K562 (cell line): ENCODE measurements around the gene RPS6KA2. TPM values are rescaled to one million over a fixed set of nuclear protein-coding genes. Genes with fewer than 3 reads are reported as not detected.

Experiments used
- ATAC-seq: fragments of 200-7000 bp; cut with Tn5 transposase; 3 replicates; pipeline ENCODE4 v1.9.1; 2020; ENCODE audit warnings: moderate library complexity
- BruUV-seq: library from RNA; stranded (reverse); fragments of 400-500 nt; replicated peaks from 2 replicates; lab custom pipeline; 2021; lab: Mats Ljungman, UMichigan
- CTCF ChIA-PET: fragments of 300-600 bp; formaldehyde crosslinking; extraction: SDS; loops from one replicate; lab custom pipeline; 2021; ENCODE audit warnings: low intra/inter-chr PET ratio; lab: Yijun Ruan, JAX
- POLR2A ChIA-PET: fragments of 300-600, 350-650 bp; sonication (Branson Sonifier 250); formaldehyde crosslinking; extraction: SDS; loops from one replicate; lab custom pipeline; 2021; ENCODE audit warnings: antibody characterized with exemption, inconsistent platforms; lab: Yijun Ruan, JAX
- DNase-seq, 4 experiments: peaks; one replicate each; pipeline versions ENCODE4 v3.0.0 to v3.0.0-alpha.2; 2011 to 2018; ENCODE audit warnings: low spot score in 3 of 4, mixed read lengths in 3 of 4; ENCODE audit errors: extremely low read depth in 1 of 4
- FAIRE-seq: peaks from 2 replicates; lab custom pipeline; 2011; peaks lifted over from hg19 to GRCh38; lab: Jason Lieb, UNC
- H2AFZ ChIP-seq: 2 replicates; pipeline ENCODE4 v1.6.0; 2011; ENCODE audit warnings: low read depth, low read length, control low read depth, inconsistent platforms
- H3K27ac ChIP-seq: fragments of 200-600 bp; 3 replicates; pipeline ENCODE4 v1.8.0; 2011; ENCODE audit warnings: low read depth, mild to moderate bottlenecking, control low read depth, inconsistent platforms, low read length, moderate library complexity, mixed read lengths; ENCODE audit errors: extremely low read depth
- H3K27me3 ChIP-seq, 2 experiments: fragments of 300-600 bp in 1 of 2; 2 replicates in 1 of 2; 3 replicates in 1 of 2; pipeline versions ENCODE4 v1.6.0 to v1.8.0; 2011; ENCODE audit warnings: inconsistent platforms in 2 of 2, low read length in 2 of 2, mild to moderate bottlenecking in 1 of 2, mixed read lengths in 1 of 2, moderate library complexity in 1 of 2; ENCODE audit not compliant: control insufficient read depth in 2 of 2, insufficient read depth in 2 of 2
- H3K36me3 ChIP-seq: fragments of 300-600 bp; 3 replicates; pipeline ENCODE4 v1.8.0; 2011; ENCODE audit warnings: mild to moderate bottlenecking, low read length, inconsistent platforms; ENCODE audit not compliant: control insufficient read depth, insufficient read depth
- H3K4me1 ChIP-seq, 2 experiments: fragments of 200-600 bp in 1 of 2; replicated peaks in 1 of 2; 2 replicates in 1 of 2; 3 replicates in 1 of 2; pipeline versions ENCODE4 v1.5.1 to v1.8.0; 2011; ENCODE audit warnings: inconsistent platforms in 2 of 2, low read length in 2 of 2, mild to moderate bottlenecking in 1 of 2, mixed read lengths in 1 of 2, moderate library complexity in 1 of 2; ENCODE audit not compliant: control insufficient read depth in 2 of 2, insufficient read depth in 2 of 2
- H3K4me2 ChIP-seq: 2 replicates; pipeline ENCODE4 v1.6.1; 2011; ENCODE audit warnings: low read length, control low read depth, inconsistent platforms, mixed read lengths; ENCODE audit not compliant: insufficient read depth
- H3K4me3 ChIP-seq: fragments of 200-600 bp; sonication (generic), shearing (Covaris generic); 2 replicates; pipeline ENCODE4 v1.5.1; 2016; ENCODE audit warnings: control low read depth, inconsistent platforms
- H3K79me2 ChIP-seq: fragments of 200-600 bp; 3 replicates; pipeline ENCODE4 v1.8.0; 2011; ENCODE audit warnings: low read length, inconsistent platforms; ENCODE audit not compliant: control insufficient read depth, insufficient read depth
- H3K9ac ChIP-seq, 2 experiments: 2 replicates each; pipeline versions ENCODE4 v1.6.0 to v1.6.1; 2011; ENCODE audit warnings: low read depth in 2 of 2, low read length in 2 of 2, control low read depth in 1 of 2, inconsistent platforms in 1 of 2, mild to moderate bottlenecking in 1 of 2, mixed read lengths in 1 of 2; ENCODE audit not compliant: insufficient read depth in 1 of 2
- H3K9me1 ChIP-seq: one replicate; pipeline ENCODE4 v1.6.0; 2011; ENCODE audit warnings: inconsistent platforms, mild to moderate bottlenecking, low read length, moderate library complexity; ENCODE audit not compliant: control insufficient read depth, insufficient read depth
- H3K9me3 ChIP-seq: replicated peaks from 2 replicates; pipeline ENCODE4 v1.5.1; 2011; ENCODE audit warnings: low read depth, low read length, inconsistent platforms; ENCODE audit not compliant: control insufficient read depth, insufficient read depth
- H4K20me1 ChIP-seq: replicated peaks from 2 replicates; pipeline ENCODE4 v1.6.1; 2011; ENCODE audit warnings: low read length, inconsistent platforms, mixed read lengths; ENCODE audit not compliant: control insufficient read depth, insufficient read depth
- CTCF ChIP-seq, 3 experiments: IDR thresholded peaks in 2 of 3; conservative IDR thresholded peaks in 1 of 3; 2 replicates each; pipeline ENCODE4 v1.5.1; 2011 to 2012; ENCODE audit warnings: low read length in 3 of 3, mild to moderate bottlenecking in 3 of 3, control low read depth in 2 of 3, improper control_type of control experiment in 1 of 3, inconsistent platforms in 1 of 3, low read depth in 1 of 3, mixed read lengths in 1 of 3, moderate library complexity in 1 of 3; ENCODE audit not compliant: insufficient read depth in 2 of 3
- E2F3 ChIP-seq: fragments of 250-450 bp; sonication (Bioruptor Pico); IDR thresholded peaks from 2 replicates; pipeline ENCODE4 v1.4.0; 2020; ENCODE audit warnings: mild to moderate bottlenecking
- GABPB1 ChIP-seq: sonication (generic); formaldehyde crosslinking; IDR thresholded peaks from 2 replicates; pipeline ENCODE4 v1.8.0; 2022; ENCODE audit warnings: mild to moderate bottlenecking, missing genetic modification reagents
- HLTF ChIP-seq: fragments of 450-650 bp; IDR thresholded peaks from 2 replicates; pipeline ENCODE4 v1.6.1; 2016
- ILK ChIP-seq: fragments of 450-650 bp; IDR thresholded peaks from 2 replicates; pipeline ENCODE4 v1.6.1; 2016; ENCODE audit warnings: missing genetic modification characterization, low read depth, mild to moderate bottlenecking, missing compliant biosample characterization, moderate library complexity, borderline replicate concordance
- KLF6 ChIP-seq: fragments of 250-450 bp; sonication (Bioruptor Pico); IDR thresholded peaks from 2 replicates; pipeline ENCODE4 v1.4.0; 2020; ENCODE audit warnings: mild to moderate bottlenecking, moderate library complexity, borderline replicate concordance
- MEIS2 ChIP-seq: fragments of 450-650 bp; IDR thresholded peaks from 2 replicates; pipeline ENCODE4 v1.6.1; 2014; ENCODE audit warnings: mild to moderate bottlenecking; ENCODE audit not compliant: partially characterized antibody
- PURB ChIP-seq: sonication (generic); formaldehyde crosslinking; IDR thresholded peaks from 2 replicates; pipeline ENCODE4 v1.9.0; 2021; ENCODE audit warnings: low read depth, mild to moderate bottlenecking, missing genetic modification reagents
- RBBP5 ChIP-seq: fragments of 200-600 bp; sonication (generic); IDR thresholded peaks from 2 replicates; pipeline ENCODE4 v1.6.1; 2012; ENCODE audit warnings: borderline replicate concordance, mild to moderate bottlenecking, low read length, control low read depth, inconsistent platforms; ENCODE audit not compliant: insufficient read depth, poor library complexity, severe bottlenecking
- TAF1 ChIP-seq: IDR thresholded peaks from 2 replicates; pipeline ENCODE4 v1.6.1; 2011; ENCODE audit warnings: mild to moderate bottlenecking, low read length, moderate library complexity; ENCODE audit not compliant: insufficient read depth, control insufficient read depth, severe bottlenecking; ENCODE audit errors: extremely low read depth
- ZBED1 ChIP-seq: IDR thresholded peaks from 2 replicates; pipeline ENCODE4 v1.6.1; 2014
- ZNF253 ChIP-seq: fragments of 250-450 bp; sonication (Bioruptor Pico); conservative IDR thresholded peaks from 2 replicates; pipeline ENCODE4 v1.6.1; 2021; ENCODE audit warnings: mild to moderate bottlenecking
- WGBS: fragments of 100-300 bp; shearing (Covaris generic); methylation state at CpG from one replicate; pipeline ENCODE4 v1.1.6; 2016; ENCODE audit warnings: low coverage, mixed read lengths; ENCODE audit not compliant: insufficient coverage; ENCODE audit errors: missing lambda C conversion rate; 5-methylcytosine and 5-hydroxymethylcytosine counted together
- in situ Hi-C: fragments of 300-500 bp; cut with MboI; formaldehyde crosslinking; loops from 4 replicates; pipeline ENCODE4 v1.15.0; 2018; ENCODE audit warnings: inconsistent platforms, mixed read lengths
- intact Hi-C: fragments of 100-400 bp; cut with micrococcal nuclease; formaldehyde crosslinking; loops from 2 replicates; pipeline ENCODE4 v1.14.2; 2022
- polyA plus RNA-seq, 8 experiments: library from polyadenylated mRNA; depleted of rRNA in 4 of 8; stranded (reverse) in 5 of 8; unstranded in 3 of 8; fragments of >200 nt; fragmentation: Nextera tagmentation in 2 of 8; fragmentation: Illumina TruSeq in 1 of 8; extraction: Ambion mirVana in 2 of 8; extraction: Trizol in 1 of 8; gene quantifications; 2 replicates each; pipeline versions ENCODE4 v1.2.1 to v1.2.3, GENCODE V29; 2011 to 2014; ENCODE audit warnings: inconsistent platforms in 1 of 8, missing spikeins in 1 of 8
- total RNA-seq, 7 experiments: library from RNA; depleted of rRNA in 6 of 7; stranded (reverse); fragments of >200 nt in 6 of 7; fragmentation: Illumina TruSeq in 2 of 7; extraction: Trizol in 2 of 7; gene quantifications; 2 replicates each; pipeline versions ENCODE4 v1.2.1 to v1.2.3, GENCODE V29; 2011 to 2021; ENCODE audit warnings: low replicate concordance in 1 of 7
- TF ChIP-seq, protein P1 (sequence below): fragments of 450-650 bp; IDR thresholded peaks from 2 replicates; pipeline ENCODE4 v1.6.1; 2016; ENCODE audit warnings: low read depth, mild to moderate bottlenecking, moderate library complexity

The RPS6KA2 gene
- total and polyA plus RNA-seq, 9 of the 15 experiments (the other 6 are each of a cell fraction or from before 2014, with no cell fraction given): 0.29 to 1.00 (median 0.53) TPM

DNA sequence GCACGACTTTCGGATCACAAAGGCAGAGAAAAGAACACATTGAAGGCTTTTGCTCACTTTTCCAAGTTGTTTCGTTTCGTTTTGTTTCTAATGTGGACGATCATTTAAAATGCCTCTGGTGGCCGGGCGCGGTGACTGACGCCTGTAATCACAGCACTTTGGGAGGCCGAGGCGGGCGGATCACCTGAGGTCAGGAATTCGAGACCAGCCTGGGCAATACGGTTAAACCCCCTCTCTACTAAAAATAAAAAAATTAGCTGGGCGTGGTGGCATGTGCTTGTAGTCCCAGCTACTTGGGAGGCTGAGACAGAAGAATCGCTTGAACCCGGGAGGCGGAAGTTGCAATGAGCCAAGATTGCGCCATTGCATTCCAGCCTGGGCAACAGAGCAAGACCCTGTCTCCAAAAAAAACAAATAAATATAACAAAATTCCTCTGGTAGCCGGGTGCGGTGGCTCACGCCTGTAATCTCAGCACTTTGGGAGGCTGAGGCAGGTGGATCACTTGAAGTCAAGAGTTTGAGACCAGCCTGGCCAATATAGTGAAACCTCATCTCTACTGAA is 243.2 kb downstream of the RPS6KA2 start (continued):
- TF ChIP-seq CTCF (IDR thresholded peaks at IDR 0.05 in 2 of 3, conservative IDR thresholded peaks at IDR 0.05 in 1 of 3; ENCODE audit: insufficient read depth in 2 of 3, low read depth in 1 of 3, low read length in 3 of 3) (peak in 1 of 3 experiments; percentile 27; a peak in 2 of 6 replicates), GABPB1 (CRISPR knock-in tag) (0 out of 2 replicates have a peak, but pooled peaks have one; percentile 1), HLTF (peak; percentile 48; the same call in 1 of the 2 replicates), MEIS2 (peak; percentile 20)

- TSS peak; percentile 79 for BruUV-seq
- in situ Hi-C loops: no loop called here
- ChIA-PET POLR2A (interaction anchor here (0.8 to 1.0 kb wide), 4 partner anchors 11 to 101 kb away, joined by 3 to 6 read pairs (median 4); no protein-coding TSS in a partner anchor), CTCF (interaction anchor here (0.8 to 0.9 kb wide), 3 partner anchors 18 to 107 kb away, joined by 3 to 4 read pairs (median 4); no protein-coding TSS in a partner anchor)
- H2AFZ ChIP-seq: peak within 1 kb of the TSS; percentile 81
- H3K27ac ChIP-seq: peak within 1 kb of the TSS; percentile 76
- H3K9me1 ChIP-seq: no peaks in the 10 kb centered on the region
- FAIRE-seq (peak; percentile 87), ATAC-seq (peak; percentile 95), DNase-seq (peak; percentile 97 to 98 (median 98))
- H3K9ac ChIP-seq: peak within 1 kb of the TSS; percentile 77 to 97
- H4K20me1 ChIP-seq: no peaks in the 10 kb centered on the region
- intact Hi-C loops: loop anchor here (2.0 to 5.0 kb wide), 3 partner anchors 40 to 106 kb away; partner anchors contain the start of gene SFT2D1
- H3K4me2 ChIP-seq: peak within 1 kb of the TSS; percentile 93
- peaks cover 3 to 20% of the 10 kb centered on the region in 2 experiments; a peak in 1 of 5 replicates for H3K4me1 ChIP-seq
- H3K9me3 ChIP-seq: no peaks in the 10 kb centered on the region
- H3K36me3 ChIP-seq: no peaks in the 10 kb centered on the region; the same call in 2 of the 3 replicates
- no peaks in the 10 kb centered on the region; a peak in 2 of 5 replicates for H3K27me3 ChIP-seq
- peaks cover 50% of the 10 kb centered on the region for H3K79me2 ChIP-seq
- peak within 1 kb of the TSS; percentile 96 for H3K4me3 ChIP-seq
- under 1% methylated on average over 72 of the region's 94 CpGs for WGBS
- TF ChIP-seq E2F3: peak; percentile 54; the same call in 1 of the 2 replicates
- TF ChIP-seq, protein P1, sequence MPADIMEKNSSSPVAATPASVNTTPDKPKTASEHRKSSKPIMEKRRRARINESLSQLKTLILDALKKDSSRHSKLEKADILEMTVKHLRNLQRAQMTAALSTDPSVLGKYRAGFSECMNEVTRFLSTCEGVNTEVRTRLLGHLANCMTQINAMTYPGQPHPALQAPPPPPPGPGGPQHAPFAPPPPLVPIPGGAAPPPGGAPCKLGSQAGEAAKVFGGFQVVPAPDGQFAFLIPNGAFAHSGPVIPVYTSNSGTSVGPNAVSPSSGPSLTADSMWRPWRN: no peak
- TF ChIP-seq ILK (tag): no peak
- no peak for TF ChIP-seq KLF6 (CRISPR knock-in tag)
- TF ChIP-seq ZNF253 (CRISPR knock-in tag): no peak
- TF ChIP-seq RBBP5: peak; percentile 75
- no peak for TF ChIP-seq PURB (CRISPR knock-in tag)
- peak; percentile 92 for TF ChIP-seq TAF1
- TF ChIP-seq ZBED1: no peak
Measured at GRCh38 chr6:166382933-166383801, 243.9 kb downstream of the RPS6KA2 start, which contains the start of gene MPC1. MPC1 (minus strand) TSS chr6:166382940; CDS start chr6:166382876, 64 bp downstream.
